Uterus (tissue), 4 donors: ENCODE results near the gene HRAS. TPM values are rescaled to one million over a fixed set of nuclear protein-coding genes. Genes with fewer than 3 reads are reported as not detected.

ENCODE experiments used
- DNase-seq, 2 donors: peaks; one replicate each; pipeline ENCODE4 v3.0.0-alpha.2; 2019 to 2020
- H3K27ac ChIP-seq, 2 donors: fragments of 200-600 bp; sonication (generic); 1 replicate in 1 of 2; 2 replicates in 1 of 2; pipeline ENCODE4 v1.5.1; 2016 to 2018
- H3K27me3 ChIP-seq, 2 donors: fragments of 200-600 bp; sonication (generic); one replicate each; pipeline ENCODE4 v1.5.1; 2018 to 2019; ENCODE audit warnings: control low read depth in 1 of 2
- H3K36me3 ChIP-seq, 2 donors: fragments of 200-600 bp; sonication (generic); one replicate each; pipeline ENCODE4 v1.5.1; 2019; ENCODE audit warnings: control low read depth in 1 of 2
- H3K4me1 ChIP-seq, 2 donors: fragments of 200-600 bp; sonication (generic); one replicate each; pipeline ENCODE4 v1.5.1; 2018 to 2019; ENCODE audit warnings: control low read depth in 1 of 2
- H3K4me3 ChIP-seq, 2 donors: fragments of 200-600 bp; sonication (generic); 1 replicate in 1 of 2; 2 replicates in 1 of 2; pipeline ENCODE4 v1.5.1; 2018 to 2019; ENCODE audit warnings: mild to moderate bottlenecking in 1 of 2
- H3K9me3 ChIP-seq, 2 donors: fragments of 200-600 bp; sonication (generic); one replicate each; pipeline ENCODE4 v1.5.1; 2019; ENCODE audit warnings: control low read depth in 1 of 2
- POLR2A ChIP-seq, 2 donors: fragments of 450-650 bp; IDR thresholded peaks; one replicate each; pipeline ENCODE4 v1.6.1; 2016; ENCODE audit warnings: antibody characterized with exemption in 2 of 2, mild to moderate bottlenecking in 1 of 2, moderate library complexity in 1 of 2
- intact Hi-C: fragments of 100-400 bp; cut with DNase I; formaldehyde crosslinking; loops from one replicate; pipeline ENCODE4 v1.15.1; 2023; ENCODE audit warnings: low total_unique reads
- total RNA-seq, 4 donors: library from RNA; depleted of rRNA in 3 of 4; stranded (reverse); fragments of >200 nt in 3 of 4; gene quantifications; one replicate each; pipeline versions ENCODE4 v1.1.0 to v1.2.4, GENCODE V29; 2014 to 2023
- TF ChIP-seq, protein P1 (sequence below), 4 experiments: fragments of 200-600 bp in 2 of 4; fragments of 450-650 bp in 2 of 4; sonication (generic) in 2 of 4; IDR thresholded peaks; one replicate each; pipeline ENCODE4 v1.5.1; 2016 to 2019; ENCODE audit warnings: antibody characterized with exemption in 4 of 4, mild to moderate bottlenecking in 2 of 4, moderate library complexity in 1 of 4
- donor health status: DM: yes; HTN: yes; CAD: no.

HRAS gene
- total RNA-seq, 4 donors from 2014 or later, result 5.4 to 37.6 (median 23.8) TPM

- Histone ChIP-seq H3K36me3 (no peaks in the 10 kb centered on the region), H3K27me3 (peaks cover 27 to 29% of the 10 kb centered on the region in 2 donors), H3K4me1 (peaks cover 0 to 22% of the 10 kb centered on the region in 2 donors), H3K9me3 (no peaks in the 10 kb centered on the region), H3K4me3 (no peak overlapping the region), H3K27ac (no peak overlapping the region)
- intact Hi-C loops, result loop anchor here (5.0 kb wide), 1 partner anchor 166 kb away; no protein-coding TSS in a partner anchor
- DNase-seq, result no peak
- TF ChIP-seq POLR2A (IDR thresholded peaks at IDR 0.05), result no peak
- TF ChIP-seq, protein P1, sequence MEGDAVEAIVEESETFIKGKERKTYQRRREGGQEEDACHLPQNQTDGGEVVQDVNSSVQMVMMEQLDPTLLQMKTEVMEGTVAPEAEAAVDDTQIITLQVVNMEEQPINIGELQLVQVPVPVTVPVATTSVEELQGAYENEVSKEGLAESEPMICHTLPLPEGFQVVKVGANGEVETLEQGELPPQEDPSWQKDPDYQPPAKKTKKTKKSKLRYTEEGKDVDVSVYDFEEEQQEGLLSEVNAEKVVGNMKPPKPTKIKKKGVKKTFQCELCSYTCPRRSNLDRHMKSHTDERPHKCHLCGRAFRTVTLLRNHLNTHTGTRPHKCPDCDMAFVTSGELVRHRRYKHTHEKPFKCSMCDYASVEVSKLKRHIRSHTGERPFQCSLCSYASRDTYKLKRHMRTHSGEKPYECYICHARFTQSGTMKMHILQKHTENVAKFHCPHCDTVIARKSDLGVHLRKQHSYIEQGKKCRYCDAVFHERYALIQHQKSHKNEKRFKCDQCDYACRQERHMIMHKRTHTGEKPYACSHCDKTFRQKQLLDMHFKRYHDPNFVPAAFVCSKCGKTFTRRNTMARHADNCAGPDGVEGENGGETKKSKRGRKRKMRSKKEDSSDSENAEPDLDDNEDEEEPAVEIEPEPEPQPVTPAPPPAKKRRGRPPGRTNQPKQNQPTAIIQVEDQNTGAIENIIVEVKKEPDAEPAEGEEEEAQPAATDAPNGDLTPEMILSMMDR (IDR thresholded peaks at IDR 0.05), result no peak
These were observed 20.6 kb upstream of the HRAS start for GRCh38 chr11:555780-556661.

GRCh38 chr11:555227-555779 is 19.9 kb upstream of the HRAS start:
- H3K27ac ChIP-seq, result no peak overlapping the region
- intact Hi-C loops, result loop anchor here (5.0 kb wide), 1 partner anchor 167 kb away; no protein-coding TSS in a partner anchor
- H3K4me1 ChIP-seq, result peaks cover 0 to 20% of the 10 kb centered on the region in 2 donors
- peaks cover 27 to 29% of the 10 kb centered on the region in 2 donors for H3K27me3 ChIP-seq
- DNase-seq, result no peak
- no peaks in the 10 kb centered on the region for H3K36me3 ChIP-seq
- H3K9me3 ChIP-seq, result no peaks in the 10 kb centered on the region
- H3K4me3 ChIP-seq, result no peak overlapping the region
- TF ChIP-seq POLR2A (IDR thresholded peaks at IDR 0.05), result no peak
- TF ChIP-seq, protein P1 (IDR thresholded peaks at IDR 0.05), result no peak

GRCh38 chr11:554428-555226 is 19.3 kb upstream of the HRAS start:
- H3K4me3 ChIP-seq, result no peak overlapping the region
- peaks cover 27 to 29% of the 10 kb centered on the region in 2 donors for H3K27me3 ChIP-seq
- peak in 1 of 2 donors; percentile 52 for DNase-seq
- TF ChIP-seq, protein P1 (IDR thresholded peaks at IDR 0.05), result peak; percentile 45 to 77 (median 64)
- no peak for TF ChIP-seq POLR2A (IDR thresholded peaks at IDR 0.05)
- intact Hi-C loops, result loop anchor here (5.0 kb wide), 1 partner anchor 168 kb away; no protein-coding TSS in a partner anchor
- peaks cover 0 to 16% of the 10 kb centered on the region in 2 donors for H3K4me1 ChIP-seq
- no peaks in the 10 kb centered on the region for H3K9me3 ChIP-seq
- no peak overlapping the region for H3K27ac ChIP-seq
- H3K36me3 ChIP-seq, result no peaks in the 10 kb centered on the region

DNA sequence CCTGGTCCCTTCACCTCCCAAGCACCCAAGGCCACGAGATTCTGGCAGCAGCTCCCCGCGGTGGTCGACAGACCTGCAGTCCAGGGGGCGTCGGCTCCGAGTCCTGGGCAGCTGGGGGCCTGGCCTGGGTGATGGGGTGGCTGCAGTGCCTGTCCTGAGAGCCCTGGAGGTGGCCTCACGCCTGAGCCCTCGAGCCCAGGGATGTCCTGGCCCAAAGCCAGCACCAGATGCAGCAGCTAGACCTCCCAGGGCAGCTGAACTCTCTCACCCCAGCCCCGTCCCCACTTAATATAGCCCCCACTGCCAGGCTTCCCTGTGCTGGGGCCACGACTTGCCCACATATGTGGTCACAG is 18.6 kb upstream of the HRAS start:
- no peaks in the 10 kb centered on the region for H3K36me3 ChIP-seq
- no peak for DNase-seq
- no peaks in the 10 kb centered on the region for H3K9me3 ChIP-seq
- H3K27ac ChIP-seq, result no peak overlapping the region
- peaks cover 0 to 16% of the 10 kb centered on the region in 2 donors for H3K4me1 ChIP-seq
- H3K27me3 ChIP-seq, result peaks cover 27 to 29% of the 10 kb centered on the region in 2 donors
- intact Hi-C loops, result no loop called here
- TF ChIP-seq, protein P1 (IDR thresholded peaks at IDR 0.05), result no peak
- no peak for TF ChIP-seq POLR2A (IDR thresholded peaks at IDR 0.05)
- no peak overlapping the region for H3K4me3 ChIP-seq
